MM.1S (cell line): ENCODE data around the gene EBI3.

ENCODE experiments used
- EZH2 ChIP-seq: fragments of 300-600 bp; sonication (generic); optimal IDR thresholded peaks from 2 replicates; pipeline ENCODE3; 2017; ENCODE audit warnings: low read depth, mild to moderate bottlenecking, antibody characterized with exemption, low read length, mixed read lengths
- EZH2phosphoT487 ChIP-seq: fragments of 300-600 bp; sonication (generic); IDR thresholded peaks from 2 replicates; pipeline ENCODE4 v1.6.1; 2018; ENCODE audit warnings: antibody characterized with exemption, low read length
- TF ChIP-seq, protein P1 (sequence below): fragments of 300-600 bp; sonication (generic); IDR thresholded peaks from 2 replicates; pipeline ENCODE4 v1.5.1; 2016; ENCODE audit warnings: antibody characterized with exemption, low read length, mixed read lengths

DNA sequence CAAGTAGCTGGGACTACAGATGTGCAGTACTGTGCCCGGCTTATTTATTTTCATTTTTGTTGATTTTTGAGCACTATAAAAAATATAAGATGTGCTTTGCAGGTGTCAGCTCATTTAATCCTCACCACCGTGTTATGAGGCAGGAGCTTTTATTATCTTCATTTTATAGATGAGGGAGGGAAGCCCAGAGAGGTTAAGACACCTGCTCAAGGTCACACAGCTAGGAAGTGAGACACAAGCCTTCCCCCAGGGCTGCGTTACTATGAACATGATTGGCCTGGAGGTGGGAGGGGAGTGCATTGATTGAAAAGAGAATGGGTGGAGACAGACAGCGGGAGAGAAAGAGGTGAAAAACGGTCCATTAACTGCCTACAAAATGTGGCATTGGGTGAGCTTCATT is 39.7 kb upstream of the EBI3 start:
- TF ChIP-seq, protein P1, sequence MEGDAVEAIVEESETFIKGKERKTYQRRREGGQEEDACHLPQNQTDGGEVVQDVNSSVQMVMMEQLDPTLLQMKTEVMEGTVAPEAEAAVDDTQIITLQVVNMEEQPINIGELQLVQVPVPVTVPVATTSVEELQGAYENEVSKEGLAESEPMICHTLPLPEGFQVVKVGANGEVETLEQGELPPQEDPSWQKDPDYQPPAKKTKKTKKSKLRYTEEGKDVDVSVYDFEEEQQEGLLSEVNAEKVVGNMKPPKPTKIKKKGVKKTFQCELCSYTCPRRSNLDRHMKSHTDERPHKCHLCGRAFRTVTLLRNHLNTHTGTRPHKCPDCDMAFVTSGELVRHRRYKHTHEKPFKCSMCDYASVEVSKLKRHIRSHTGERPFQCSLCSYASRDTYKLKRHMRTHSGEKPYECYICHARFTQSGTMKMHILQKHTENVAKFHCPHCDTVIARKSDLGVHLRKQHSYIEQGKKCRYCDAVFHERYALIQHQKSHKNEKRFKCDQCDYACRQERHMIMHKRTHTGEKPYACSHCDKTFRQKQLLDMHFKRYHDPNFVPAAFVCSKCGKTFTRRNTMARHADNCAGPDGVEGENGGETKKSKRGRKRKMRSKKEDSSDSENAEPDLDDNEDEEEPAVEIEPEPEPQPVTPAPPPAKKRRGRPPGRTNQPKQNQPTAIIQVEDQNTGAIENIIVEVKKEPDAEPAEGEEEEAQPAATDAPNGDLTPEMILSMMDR = no peak
- no peak for TF ChIP-seq EZH2
- no peak for TF ChIP-seq EZH2phosphoT487
